HT1080 (cell line): ENCODE results near the gene FZR1. TPM values are rescaled to one million over a fixed set of nuclear protein-coding genes. Genes with fewer than 3 reads are reported as not detected.

Source experiments
- small RNA-seq: library from RNA; depleted of rRNA; stranded (forward); fragments of <200 nt; gene quantifications from one replicate; pipeline ENCODE3, GENCODE V24; 2014
- total RNA-seq: library from RNA; depleted of rRNA; stranded (reverse); fragments of >200 nt; shearing (Covaris generic); gene quantifications from 2 replicates; pipeline ENCODE4 v1.2.3, GENCODE V29; 2014; rRNA removed

Gene FZR1
- total RNA-seq, 1 experiment from 2014 or later, result 73.5 TPM

Small RNAs within 50 kb of the gene (small RNA-seq; reads per million reads assigned to genes)
- gene AC005786.1 (not detected), gene RF00212 (not detected)

Other genes with a start within 250 kb of the FZR1 start
- 22.5 and 33.2 TPM in 2 replicates for gene NFIC, start 139.7 kb upstream of the FZR1 start, total RNA-seq
- gene SMIM24, start 25.8 kb upstream of the FZR1 start, total RNA-seq, result not detected in 2 replicates
- gene SMIM44, start 22.9 kb upstream of the FZR1 start, total RNA-seq, result not detected in 2 replicates
- gene DOHH, start 5.6 kb upstream of the FZR1 start, total RNA-seq, result 37.0 and 45.3 TPM in 2 replicates
- gene TEKTIP1, start 32.9 kb downstream of the FZR1 start, total RNA-seq, result 0.60 TPM in 1 of 2 replicates, not detected in the other
- 109 and 132 TPM in 2 replicates for gene MFSD12, start 51.3 kb downstream of the FZR1 start, total RNA-seq
- 57.1 and 69.3 TPM in 2 replicates for gene HMG20B, start 66.6 kb downstream of the FZR1 start, total RNA-seq
- gene GIPC3, start 79.2 kb downstream of the FZR1 start, total RNA-seq, result 0.02 and 0.03 TPM in 2 replicates
- gene TBXA2R, start 100.6 kb downstream of the FZR1 start, total RNA-seq, result 0.40 and 0.96 TPM in 2 replicates
- 27.8 and 33.4 TPM in 2 replicates for gene CACTIN, start 120.5 kb downstream of the FZR1 start, total RNA-seq
- gene PIP5K1C, start 194.2 kb downstream of the FZR1 start, total RNA-seq, result 8.9 and 15.5 TPM in 2 replicates
- 0.03 TPM in 1 of 2 replicates, not detected in the other for gene TJP3, start 202.1 kb downstream of the FZR1 start, total RNA-seq